Measurements from ENCODE around the gene ASPSCR1.
"Not testable (repeated sequence)": the region's sequence is repeated elsewhere in the genome, so short reads cannot be mapped to it uniquely, and the experiment has no call there.

ASPSCR1 gene

GRCh38 chr17:81947189-81947588 lies 30.2 kb upstream of the ASPSCR1 start, which contains the start of gene MYADML2:
Gene MYADML2 (minus strand): TSS chr17:81947233. CDS start chr17:81941741, 5,492 bp downstream.
- no peaks in the 10 kb centered on the region for H3K4me1 ChIP-seq (ENCODE audit: control insufficient read depth, insufficient read depth, low read length, unreplicated experiment)

GRCh38 chr17:81948635-81949378 lies 28.6 kb upstream of the ASPSCR1 start:
- no peak overlapping the region for H2AFZ ChIP-seq (ENCODE audit: low read length, unreplicated experiment)
- no peaks in the 10 kb centered on the region for H3K4me1 ChIP-seq (ENCODE audit: control insufficient read depth, insufficient read depth, low read length, unreplicated experiment)
- H3K4me3 ChIP-seq (ENCODE audit: low read depth, low read length), result no peak overlapping the region
- H3K36me3 ChIP-seq (ENCODE audit: insufficient read depth, low read length), result no peaks in the 10 kb centered on the region
- H3K27ac ChIP-seq (ENCODE audit: low read depth, low read length), result no peak overlapping the region
- no peaks in the 10 kb centered on the region for H3K27me3 ChIP-seq (ENCODE audit: insufficient read depth, low read length)
- H3K79me2 ChIP-seq (ENCODE audit: control insufficient read depth, insufficient read depth, low read length, unreplicated experiment), result no peaks in the 10 kb centered on the region

More at GRCh38 chr17:81947189-81947588, 30.2 kb upstream of the ASPSCR1 start, which contains the start of gene MYADML2:
- Histone ChIP-seq H3K27me3 (ENCODE audit: insufficient read depth, low read length) (no peaks in the 10 kb centered on the region), H2AFZ (ENCODE audit: low read length, unreplicated experiment) (no peak within 1 kb of the TSS), H3K79me2 (ENCODE audit: control insufficient read depth, insufficient read depth, low read length, unreplicated experiment) (no peaks in the 10 kb centered on the region), H3K27ac (ENCODE audit: low read depth, low read length) (no peak within 1 kb of the TSS), H3K4me3 (ENCODE audit: low read depth, low read length) (no peak within 1 kb of the TSS), H3K36me3 (ENCODE audit: insufficient read depth, low read length) (no peaks in the 10 kb centered on the region)

- H3K4me3 ChIP-seq (ENCODE audit: low read depth, low read length), result no peak overlapping the region
- no peak overlapping the region for H2AFZ ChIP-seq (ENCODE audit: low read length, unreplicated experiment)
- no peaks in the 10 kb centered on the region for H3K4me1 ChIP-seq (ENCODE audit: control insufficient read depth, insufficient read depth, low read length, unreplicated experiment)
- H3K79me2 ChIP-seq (ENCODE audit: control insufficient read depth, insufficient read depth, low read length, unreplicated experiment), result no peaks in the 10 kb centered on the region
- no peaks in the 10 kb centered on the region for H3K27me3 ChIP-seq (ENCODE audit: insufficient read depth, low read length)
- no peak overlapping the region for H3K27ac ChIP-seq (ENCODE audit: low read depth, low read length)
- no peaks in the 10 kb centered on the region for H3K36me3 ChIP-seq (ENCODE audit: insufficient read depth, low read length)
Observed at GRCh38 chr17:81950501-81950900, 26.9 kb upstream of the ASPSCR1 start.

GRCh38 chr17:81951785-81952684 lies 25.4 kb upstream of the ASPSCR1 start:
- Histone ChIP-seq H3K27me3 (ENCODE audit: insufficient read depth, low read length) (no peaks in the 10 kb centered on the region), H2AFZ (ENCODE audit: low read length, unreplicated experiment) (no peak overlapping the region), H3K4me1 (ENCODE audit: control insufficient read depth, insufficient read depth, low read length, unreplicated experiment) (no peaks in the 10 kb centered on the region), H3K27ac (ENCODE audit: low read depth, low read length) (no peak overlapping the region), H3K36me3 (ENCODE audit: insufficient read depth, low read length) (no peaks in the 10 kb centered on the region), H3K4me3 (ENCODE audit: low read depth, low read length) (no peak overlapping the region), H3K79me2 (ENCODE audit: control insufficient read depth, insufficient read depth, low read length, unreplicated experiment) (no peaks in the 10 kb centered on the region)

GRCh38 chr17:81952792-81953228 lies 24.6 kb upstream of the ASPSCR1 start:
- Histone ChIP-seq H3K4me3 (ENCODE audit: low read depth, low read length) (no peak overlapping the region), H3K27ac (ENCODE audit: low read depth, low read length) (no peak overlapping the region), H3K79me2 (ENCODE audit: control insufficient read depth, insufficient read depth, low read length, unreplicated experiment) (no peaks in the 10 kb centered on the region), H3K27me3 (ENCODE audit: insufficient read depth, low read length) (0 out of 2 replicates have a peak, but pooled peaks cover under 1% of the 10 kb centered on the region), H3K36me3 (ENCODE audit: insufficient read depth, low read length) (no peaks in the 10 kb centered on the region), H2AFZ (ENCODE audit: low read length, unreplicated experiment) (no peak overlapping the region), H3K4me1 (ENCODE audit: control insufficient read depth, insufficient read depth, low read length, unreplicated experiment) (no peaks in the 10 kb centered on the region)

GRCh38 chr17:81953443-81953842 lies 24.0 kb upstream of the ASPSCR1 start:
- H3K27ac ChIP-seq (ENCODE audit: low read depth, low read length); H3K4me3 ChIP-seq (ENCODE audit: low read depth, low read length); H3K27me3 ChIP-seq (ENCODE audit: insufficient read depth, low read length); H2AFZ ChIP-seq (ENCODE audit: low read length, unreplicated experiment); H3K36me3 ChIP-seq (ENCODE audit: insufficient read depth, low read length); H3K4me1 ChIP-seq (ENCODE audit: control insufficient read depth, insufficient read depth, low read length, unreplicated experiment); H3K79me2 ChIP-seq (ENCODE audit: control insufficient read depth, insufficient read depth, low read length, unreplicated experiment): not testable (repeated sequence)

- Histone ChIP-seq H3K79me2 (ENCODE audit: control insufficient read depth, insufficient read depth, low read length, unreplicated experiment) (no peaks in the 10 kb centered on the region), H3K4me3 (ENCODE audit: low read depth, low read length) (no peak overlapping the region), H3K27ac (ENCODE audit: low read depth, low read length) (no peak overlapping the region), H2AFZ (ENCODE audit: low read length, unreplicated experiment) (no peak overlapping the region), H3K4me1 (ENCODE audit: control insufficient read depth, insufficient read depth, low read length, unreplicated experiment) (no peaks in the 10 kb centered on the region), H3K27me3 (ENCODE audit: insufficient read depth, low read length) (peaks cover 16% of the 10 kb centered on the region), H3K36me3 (ENCODE audit: insufficient read depth, low read length) (no peaks in the 10 kb centered on the region)
Observed at GRCh38 chr17:81954131-81955057, 23.0 kb upstream of the ASPSCR1 start.

- Histone ChIP-seq H3K36me3 (ENCODE audit: insufficient read depth, low read length) (no peaks in the 10 kb centered on the region), H2AFZ (ENCODE audit: low read length, unreplicated experiment) (no peak overlapping the region), H3K27ac (ENCODE audit: low read depth, low read length) (no peak overlapping the region), H3K79me2 (ENCODE audit: control insufficient read depth, insufficient read depth, low read length, unreplicated experiment) (no peaks in the 10 kb centered on the region), H3K4me3 (ENCODE audit: low read depth, low read length) (no peak overlapping the region), H3K27me3 (ENCODE audit: insufficient read depth, low read length) (peaks cover 22% of the 10 kb centered on the region), H3K4me1 (ENCODE audit: control insufficient read depth, insufficient read depth, low read length, unreplicated experiment) (no peaks in the 10 kb centered on the region)
Observed at GRCh38 chr17:81955058-81955681, 22.3 kb upstream of the ASPSCR1 start.

GRCh38 chr17:81955756-81956544 lies 21.5 kb upstream of the ASPSCR1 start:
- Histone ChIP-seq H3K27me3 (ENCODE audit: insufficient read depth, low read length) (peaks cover 28% of the 10 kb centered on the region), H3K27ac (ENCODE audit: low read depth, low read length) (no peak overlapping the region), H3K4me3 (ENCODE audit: low read depth, low read length) (no peak overlapping the region), H3K36me3 (ENCODE audit: insufficient read depth, low read length) (no peaks in the 10 kb centered on the region), H2AFZ (ENCODE audit: low read length, unreplicated experiment) (no peak overlapping the region), H3K4me1 (ENCODE audit: control insufficient read depth, insufficient read depth, low read length, unreplicated experiment) (no peaks in the 10 kb centered on the region), H3K79me2 (ENCODE audit: control insufficient read depth, insufficient read depth, low read length, unreplicated experiment) (no peaks in the 10 kb centered on the region)
